T-helper 17 cell (primary cell): ENCODE results near the gene HMGB1. TPM values are rescaled to one million over a fixed set of nuclear protein-coding genes. Genes with fewer than 3 reads are reported as not detected.
"Not testable (repeated sequence)": the region's sequence is repeated elsewhere in the genome, so short reads cannot be mapped to it uniquely, and the experiment has no call there.

ENCODE experiments used
- ATAC-seq: fragments of 150-1000 bp; cut with Tn5 transposase; 2 replicates; pipeline ENCODE4 v1.10.0; 2021; ENCODE audit warnings: mild to moderate bottlenecking, moderate library complexity
- DNase-seq, 3 donors: peaks; one replicate each; pipeline versions ENCODE4 v3.0.0 to v3.0.0-alpha.2; 2020 to 2021
- H3K9me3 ChIP-seq: one replicate; pipeline ENCODE4 v1.7.0; 2013; ENCODE audit warnings: low read length, mild to moderate bottlenecking; ENCODE audit not compliant: control insufficient read depth, poor library complexity, severe bottlenecking
- H3K27ac Mint-ChIP-seq: one replicate; pipeline ENCODE4 v1.8.0; 2022; ENCODE audit warnings: mild to moderate bottlenecking, moderate library complexity, mixed read lengths
- H3K27me3 Mint-ChIP-seq: one replicate; pipeline ENCODE4 v1.8.0; 2022; ENCODE audit warnings: mixed read lengths
- H3K36me3 Mint-ChIP-seq: one replicate; pipeline ENCODE4 v1.8.0; 2022; ENCODE audit warnings: low read depth, mixed read lengths
- H3K4me1 Mint-ChIP-seq: one replicate; pipeline ENCODE4 v1.8.0; 2022; ENCODE audit warnings: mild to moderate bottlenecking, mixed read lengths
- H3K4me3 Mint-ChIP-seq: one replicate; pipeline ENCODE4 v1.8.0; 2022; ENCODE audit warnings: mild to moderate bottlenecking, moderate library complexity, mixed read lengths
- total RNA-seq, 4 donors: library from RNA in 2 of 4; stranded (reverse) in 2 of 4; gene quantifications; one replicate each; pipeline ENCODE4 v1.2.3 and lab custom pipeline; 2022 to 2026

The HMGB1 gene
- total RNA-seq, 2 donors from 2014 or later: 285 to 308 TPM

GRCh38 chr13:30457306-30457891 is 8.3 kb downstream of the HMGB1 start:
- no peak overlapping the region for H3K4me3 Mint-ChIP-seq
- H3K27ac Mint-ChIP-seq: peak overlapping the region; percentile 29
- peaks cover 17% of the 10 kb centered on the region for H3K4me1 Mint-ChIP-seq
- H3K36me3 Mint-ChIP-seq: peaks cover 4% of the 10 kb centered on the region
- DNase-seq: no peak
- H3K9me3 ChIP-seq: no peaks in the 10 kb centered on the region
- ATAC-seq: no peak
- H3K27me3 Mint-ChIP-seq: no peaks in the 10 kb centered on the region

GRCh38 chr13:30456290-30456689 is 9.4 kb downstream of the HMGB1 start:
- ATAC-seq: no peak
- no peaks in the 10 kb centered on the region for H3K9me3 ChIP-seq
- Mint-ChIP-seq H3K27me3 (no peaks in the 10 kb centered on the region), H3K4me3 (no peak overlapping the region), H3K4me1 (peaks cover 9% of the 10 kb centered on the region), H3K36me3 (peaks cover under 1% of the 10 kb centered on the region), H3K27ac (no peak overlapping the region)
- DNase-seq: no peak

- Mint-ChIP-seq H3K27me3 (no peaks in the 10 kb centered on the region), H3K36me3 (no peaks in the 10 kb centered on the region), H3K27ac (no peak overlapping the region), H3K4me1 (peaks cover 8% of the 10 kb centered on the region), H3K4me3 (no peak overlapping the region)
- no peaks in the 10 kb centered on the region for H3K9me3 ChIP-seq
- no peak for ATAC-seq
- no peak for DNase-seq
Observed at GRCh38 chr13:30454991-30455390, 10.7 kb downstream of the HMGB1 start.

GRCh38 chr13:30453727-30454126 is 12.0 kb downstream of the HMGB1 start:
- H3K9me3 ChIP-seq: no peaks in the 10 kb centered on the region
- Mint-ChIP-seq H3K36me3 (no peaks in the 10 kb centered on the region), H3K4me1 (peaks cover 5% of the 10 kb centered on the region), H3K4me3 (no peak overlapping the region), H3K27ac (no peak overlapping the region), H3K27me3 (no peaks in the 10 kb centered on the region)
- DNase-seq: no peak
- no peak for ATAC-seq

- H3K36me3 Mint-ChIP-seq, H3K27ac Mint-ChIP-seq, ATAC-seq: not testable (repeated sequence)
Observed at GRCh38 chr13:30451476-30451875, 14.3 kb downstream of the HMGB1 start.

GRCh38 chr13:30450066-30450465 is 15.7 kb downstream of the HMGB1 start:
- no peaks in the 10 kb centered on the region for H3K9me3 ChIP-seq
- H3K36me3 Mint-ChIP-seq: peaks cover 2% of the 10 kb centered on the region
- no peaks in the 10 kb centered on the region for H3K27me3 Mint-ChIP-seq
- no peak for ATAC-seq
- H3K4me1 Mint-ChIP-seq: peaks cover 5% of the 10 kb centered on the region
- H3K27ac Mint-ChIP-seq: no peak overlapping the region
- no peak overlapping the region for H3K4me3 Mint-ChIP-seq
- DNase-seq: no peak

More at GRCh38 chr13:30451476-30451875, 14.3 kb downstream of the HMGB1 start:
- H3K27me3 Mint-ChIP-seq, H3K4me3 Mint-ChIP-seq, H3K4me1 Mint-ChIP-seq, H3K9me3 ChIP-seq, DNase-seq: not testable (repeated sequence)

- H3K4me3 Mint-ChIP-seq: no peak overlapping the region
- peaks cover 2% of the 10 kb centered on the region for H3K36me3 Mint-ChIP-seq
- H3K27me3 Mint-ChIP-seq: no peaks in the 10 kb centered on the region
- DNase-seq: no peak
- H3K4me1 Mint-ChIP-seq: no peaks in the 10 kb centered on the region
- ATAC-seq: no peak
- no peak overlapping the region for H3K27ac Mint-ChIP-seq
- no peaks in the 10 kb centered on the region for H3K9me3 ChIP-seq
Observed at GRCh38 chr13:30448441-30448840, 17.3 kb downstream of the HMGB1 start.

GRCh38 chr13:30446126-30446500 is 19.6 kb downstream of the HMGB1 start:
- DNase-seq (no peak), ATAC-seq (no peak)
- Mint-ChIP-seq H3K27ac (no peak overlapping the region), H3K4me1 (peaks cover 3% of the 10 kb centered on the region), H3K36me3 (peaks cover 2% of the 10 kb centered on the region), H3K27me3 (no peaks in the 10 kb centered on the region), H3K4me3 (no peak overlapping the region)
- H3K9me3 ChIP-seq: no peaks in the 10 kb centered on the region

GRCh38 chr13:30443957-30444404 is 21.8 kb downstream of the HMGB1 start:
- Mint-ChIP-seq H3K4me3 (no peak overlapping the region), H3K27ac (no peak overlapping the region), H3K36me3 (peaks cover 2% of the 10 kb centered on the region), H3K4me1 (peaks cover 4% of the 10 kb centered on the region), H3K27me3 (no peaks in the 10 kb centered on the region)
- ATAC-seq: peak; percentile 45
- H3K9me3 ChIP-seq: no peaks in the 10 kb centered on the region
- DNase-seq: no peak

- ATAC-seq, H3K36me3 Mint-ChIP-seq, H3K4me3 Mint-ChIP-seq, DNase-seq, H3K4me1 Mint-ChIP-seq, H3K27me3 Mint-ChIP-seq, H3K9me3 ChIP-seq, H3K27ac Mint-ChIP-seq: not testable (repeated sequence)
Observed at GRCh38 chr13:30443491-30443890, 22.2 kb downstream of the HMGB1 start.

- DNase-seq: no peak
- Mint-ChIP-seq H3K4me3 (no peak overlapping the region), H3K27me3 (no peaks in the 10 kb centered on the region), H3K27ac (no peak overlapping the region), H3K4me1 (peaks cover 4% of the 10 kb centered on the region), H3K36me3 (peaks cover 4% of the 10 kb centered on the region)
- no peaks in the 10 kb centered on the region for H3K9me3 ChIP-seq
- ATAC-seq: no peak
Observed at GRCh38 chr13:30442926-30443325, 22.8 kb downstream of the HMGB1 start.

- peaks cover 2% of the 10 kb centered on the region for H3K36me3 Mint-ChIP-seq
- H3K4me1 Mint-ChIP-seq: peaks cover 4% of the 10 kb centered on the region
- no peak for ATAC-seq
- H3K9me3 ChIP-seq: no peaks in the 10 kb centered on the region
- H3K4me3 Mint-ChIP-seq: no peak overlapping the region
- H3K27me3 Mint-ChIP-seq: peaks cover 7% of the 10 kb centered on the region
- H3K27ac Mint-ChIP-seq: no peak overlapping the region
- no peak for DNase-seq
Observed at GRCh38 chr13:30440910-30441703, 24.6 kb downstream of the HMGB1 start.

- DNase-seq (no peak), ATAC-seq (no peak)
- peaks cover 2% of the 10 kb centered on the region for H3K36me3 Mint-ChIP-seq
- H3K4me1 Mint-ChIP-seq: peaks cover 4% of the 10 kb centered on the region
- H3K4me3 Mint-ChIP-seq: no peak overlapping the region
- no peak overlapping the region for H3K27ac Mint-ChIP-seq
- H3K27me3 Mint-ChIP-seq: peaks cover 12% of the 10 kb centered on the region
- no peaks in the 10 kb centered on the region for H3K9me3 ChIP-seq
Observed at GRCh38 chr13:30438286-30438685, 27.4 kb downstream of the HMGB1 start.

- H3K27me3 Mint-ChIP-seq: peaks cover 12% of the 10 kb centered on the region
- H3K27ac Mint-ChIP-seq: no peak overlapping the region
- H3K4me1 Mint-ChIP-seq: peaks cover 4% of the 10 kb centered on the region
- no peaks in the 10 kb centered on the region for H3K9me3 ChIP-seq
- DNase-seq (no peak), ATAC-seq (no peak)
- peaks cover 2% of the 10 kb centered on the region for H3K36me3 Mint-ChIP-seq
- H3K4me3 Mint-ChIP-seq: no peak overlapping the region
Observed at GRCh38 chr13:30437177-30437576, 28.6 kb downstream of the HMGB1 start.
